Fibroblast of the aortic adventitia (primary cell): Measurements from ENCODE around the gene BIN1. TPM values are rescaled to one million over a fixed set of nuclear protein-coding genes. Genes with fewer than 3 reads are reported as not detected.

Experiments
- DNase-seq: peaks from one replicate; pipeline ENCODE4 v3.0.0-alpha.2; 2010; ENCODE audit warnings: low read depth
- H3K4me3 ChIP-seq: 2 replicates; pipeline ENCODE4 v1.5.1; 2011; ENCODE audit warnings: low read depth, mild to moderate bottlenecking, control low read depth, low read length, moderate library complexity
- total RNA-seq: library from RNA; depleted of rRNA; stranded (reverse); fragments of >200 nt; gene quantifications from 2 replicates; pipeline ENCODE4 v1.2.3, GENCODE V29; 2012; ENCODE audit warnings: low replicate concordance
- TF ChIP-seq, protein P1 (sequence below): IDR thresholded peaks from 2 replicates; pipeline ENCODE4 v1.5.1; 2011; ENCODE audit warnings: mild to moderate bottlenecking, low read length, control low read depth, inconsistent platforms; ENCODE audit not compliant: insufficient read depth

BIN1 gene
- total RNA-seq, 1 donor = 68.7 TPM

GRCh38 chr2:127134833-127135830 is 28.2 kb upstream of the BIN1 start:
- DNase-seq = no peak
- no peak overlapping the region for H3K4me3 ChIP-seq
- TF ChIP-seq, protein P1, sequence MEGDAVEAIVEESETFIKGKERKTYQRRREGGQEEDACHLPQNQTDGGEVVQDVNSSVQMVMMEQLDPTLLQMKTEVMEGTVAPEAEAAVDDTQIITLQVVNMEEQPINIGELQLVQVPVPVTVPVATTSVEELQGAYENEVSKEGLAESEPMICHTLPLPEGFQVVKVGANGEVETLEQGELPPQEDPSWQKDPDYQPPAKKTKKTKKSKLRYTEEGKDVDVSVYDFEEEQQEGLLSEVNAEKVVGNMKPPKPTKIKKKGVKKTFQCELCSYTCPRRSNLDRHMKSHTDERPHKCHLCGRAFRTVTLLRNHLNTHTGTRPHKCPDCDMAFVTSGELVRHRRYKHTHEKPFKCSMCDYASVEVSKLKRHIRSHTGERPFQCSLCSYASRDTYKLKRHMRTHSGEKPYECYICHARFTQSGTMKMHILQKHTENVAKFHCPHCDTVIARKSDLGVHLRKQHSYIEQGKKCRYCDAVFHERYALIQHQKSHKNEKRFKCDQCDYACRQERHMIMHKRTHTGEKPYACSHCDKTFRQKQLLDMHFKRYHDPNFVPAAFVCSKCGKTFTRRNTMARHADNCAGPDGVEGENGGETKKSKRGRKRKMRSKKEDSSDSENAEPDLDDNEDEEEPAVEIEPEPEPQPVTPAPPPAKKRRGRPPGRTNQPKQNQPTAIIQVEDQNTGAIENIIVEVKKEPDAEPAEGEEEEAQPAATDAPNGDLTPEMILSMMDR = no peak

- TF ChIP-seq, protein P1 = no peak
Measured at GRCh38 chr2:127134235-127134634, 27.3 kb upstream of the BIN1 start.

GRCh38 chr2:127133793-127134192 is 26.8 kb upstream of the BIN1 start:
- H3K4me3 ChIP-seq = no peak overlapping the region
- no peak for DNase-seq
- TF ChIP-seq, protein P1 = no peak

More at GRCh38 chr2:127134235-127134634, 27.3 kb upstream of the BIN1 start:
- H3K4me3 ChIP-seq = no peak overlapping the region
- no peak for DNase-seq

- DNase-seq = no peak
- TF ChIP-seq, protein P1 = no peak
- H3K4me3 ChIP-seq = no peak overlapping the region
Measured at GRCh38 chr2:127130421-127130820, 23.5 kb upstream of the BIN1 start.

DNA sequence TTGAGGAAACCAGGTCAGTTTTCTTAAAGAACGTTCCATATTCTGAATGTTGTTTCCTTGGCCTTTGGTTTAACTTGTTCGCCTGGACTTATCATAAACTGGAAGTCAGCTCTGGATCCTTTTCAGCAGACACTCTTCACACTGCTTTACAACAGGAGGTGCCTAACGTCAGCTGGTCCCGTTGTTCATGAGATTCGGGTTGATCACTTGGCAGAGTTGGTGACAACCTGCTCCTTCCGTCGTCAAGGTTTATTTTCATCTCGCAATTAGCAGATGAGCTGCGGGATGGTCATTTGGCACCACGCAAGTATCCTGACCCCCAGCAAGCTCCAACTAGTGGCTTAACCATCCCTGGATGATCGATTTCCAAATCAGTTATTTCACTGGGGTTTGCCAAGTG is 23.0 kb upstream of the BIN1 start:
- TF ChIP-seq, protein P1 = no peak
- H3K4me3 ChIP-seq = no peak overlapping the region
- no peak for DNase-seq

DNA sequence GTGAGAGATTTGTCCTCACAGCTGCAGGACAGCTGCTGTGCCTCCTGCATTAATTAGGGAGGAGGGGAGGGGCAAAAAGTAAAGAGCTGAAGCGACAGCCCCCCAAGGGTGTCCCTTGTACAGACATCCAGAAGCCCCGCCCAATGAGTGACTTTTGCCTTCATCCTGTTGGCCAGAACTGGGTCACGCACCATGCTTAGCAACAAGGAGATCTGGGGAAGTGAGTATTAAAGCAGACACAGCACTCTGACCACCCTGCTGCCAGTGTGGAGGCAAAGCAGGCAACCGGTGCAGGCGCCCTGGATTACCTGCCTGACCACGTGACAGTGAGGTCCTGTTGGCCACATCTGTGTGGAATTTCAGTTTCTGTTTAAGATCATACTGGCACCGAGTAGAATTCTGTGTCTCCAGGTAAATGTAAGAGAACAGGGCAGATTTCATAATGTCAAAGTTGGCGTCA is 21.5 kb upstream of the BIN1 start:
- H3K4me3 ChIP-seq = no peak overlapping the region
- DNase-seq = no peak
- TF ChIP-seq, protein P1 = no peak
